AG04449 (cell line): ENCODE results near the gene TM9SF4.
"Not testable (repeated sequence)": the region's sequence is repeated elsewhere in the genome, so short reads cannot be mapped to it uniquely, and the experiment has no call there.

ENCODE experiments used
- CTCF ChIA-PET: fragments of 350-600 bp; formaldehyde crosslinking; extraction: SDS; loops from one replicate; lab custom pipeline; 2021; ENCODE audit warnings: antibody characterized with exemption; lab: Yijun Ruan, JAX
- POLR2A ChIA-PET: fragments of 400-600, 350-600 bp; formaldehyde crosslinking; extraction: SDS; loops from one replicate; lab custom pipeline; 2020; ENCODE audit warnings: antibody characterized with exemption, inconsistent platforms; lab: Yijun Ruan, JAX
- DNase-seq: peaks from one replicate; pipeline ENCODE4 v3.0.0-alpha.2; 2010; ENCODE audit warnings: low read depth, low spot score
- H3K4me3 ChIP-seq: 2 replicates; pipeline ENCODE4 v1.5.1; 2011; ENCODE audit warnings: low read depth, mild to moderate bottlenecking, control low read depth, low read length
- CTCF ChIP-seq: IDR thresholded peaks from one replicate; pipeline ENCODE4 v1.5.1; 2011; ENCODE audit warnings: mild to moderate bottlenecking, moderate library complexity, low read length, control low read depth, inconsistent platforms; ENCODE audit not compliant: insufficient read depth; ENCODE audit errors: missing control alignments

Gene TM9SF4

GRCh38 chr20:32112841-32113240, 3.3 kb downstream of the TM9SF4 start:
- POLR2A ChIA-PET = no interaction called here
- CTCF ChIA-PET = no interaction called here
- H3K4me3 ChIP-seq = no peak overlapping the region
- DNase-seq = no peak
- TF ChIP-seq CTCF = no peak

- no peak for TF ChIP-seq CTCF
- DNase-seq = no peak
- POLR2A ChIA-PET = no interaction called here
- CTCF ChIA-PET = interaction anchor here (1.1 kb wide), 1 partner anchor 10 kb away, joined by 3 read pairs; no protein-coding TSS in a partner anchor
- no peak overlapping the region for H3K4me3 ChIP-seq
Observed at GRCh38 chr20:32113591-32114260, 4.2 kb downstream of the TM9SF4 start.

- no peak for TF ChIP-seq CTCF
- CTCF ChIA-PET = interaction anchor here (1.1 to 1.9 kb wide), 3 partner anchors 9 to 163 kb away, joined by 3 to 5 read pairs (median 3); partner anchors contain the start of gene PDRG1
- DNase-seq = no peak
- POLR2A ChIA-PET = no interaction called here
- no peak overlapping the region for H3K4me3 ChIP-seq
Observed at GRCh38 chr20:32114305-32114960, 4.9 kb downstream of the TM9SF4 start.

- no peak for TF ChIP-seq CTCF
- DNase-seq = no peak
- ChIA-PET CTCF (interaction anchor here (1.1 to 1.9 kb wide), 3 partner anchors 23 to 163 kb away, joined by 3 to 5 read pairs (median 3); partner anchors contain the start of gene PDRG1), POLR2A (no interaction called here)
- no peak overlapping the region for H3K4me3 ChIP-seq
Observed at GRCh38 chr20:32115211-32115767, 5.8 kb downstream of the TM9SF4 start.

- H3K4me3 ChIP-seq = no peak overlapping the region
- no peak for TF ChIP-seq CTCF
- ChIA-PET CTCF (interaction anchor here (1.4 to 1.9 kb wide), 2 partner anchors 22 to 24 kb away, joined by 3 to 5 read pairs; no protein-coding TSS in a partner anchor), POLR2A (no interaction called here)
- no peak for DNase-seq
Observed at GRCh38 chr20:32116079-32116521, 6.6 kb downstream of the TM9SF4 start.

- CTCF ChIA-PET = interaction anchor here (1.4 to 1.9 kb wide), 2 partner anchors 21 to 24 kb away, joined by 3 to 5 read pairs; no protein-coding TSS in a partner anchor
- DNase-seq, POLR2A ChIA-PET, H3K4me3 ChIP-seq: not testable (repeated sequence)
Observed at GRCh38 chr20:32116796-32117195, 7.3 kb downstream of the TM9SF4 start.

- POLR2A ChIA-PET = not testable (repeated sequence)
- CTCF ChIA-PET = interaction anchor here (0.9 to 1.9 kb wide), 4 partner anchors 26 to 295 kb away, joined by 3 to 6 read pairs (median 4); partner anchors contain the start of gene PDRG1
Observed at GRCh38 chr20:32118427-32118826, 8.9 kb downstream of the TM9SF4 start.

More at GRCh38 chr20:32118427-32118826, 8.9 kb downstream of the TM9SF4 start:
- not testable (repeated sequence) for H3K4me3 ChIP-seq, DNase-seq
